Activated naive CD4-positive, alpha-beta T cell treated with anti-CD3 and anti-CD28 coated beads, Interleukin-2, amount 10 ng/mL, durations not matched to agents 7 days and 5 days (primary cell): Measurements from ENCODE around the gene PELO.
"Not testable (repeated sequence)": the region's sequence is repeated elsewhere in the genome, so short reads cannot be mapped to it uniquely, and the experiment has no call there.

Source experiments
- CTCF ChIA-PET: fragments of 350-600 bp; sonication (Branson Sonifier 250); formaldehyde crosslinking; loops from one replicate; lab custom pipeline; 2021; ENCODE audit warnings: antibody characterized with exemption; lab: Charles Lee
- DNase-seq: peaks from one replicate; pipeline ENCODE4 v3.0.0-alpha.2; 2020
- H3K27ac Mint-ChIP-seq: one replicate; pipeline ENCODE4 v1.8.0; 2021; ENCODE audit warnings: mild to moderate bottlenecking, moderate library complexity, mixed read lengths
- H3K27me3 Mint-ChIP-seq: one replicate; pipeline ENCODE4 v1.8.0; 2021; ENCODE audit warnings: mild to moderate bottlenecking, mixed read lengths
- H3K36me3 Mint-ChIP-seq: one replicate; pipeline ENCODE4 v1.8.0; 2021; ENCODE audit warnings: mixed read lengths
- H3K4me1 Mint-ChIP-seq: one replicate; pipeline ENCODE4 v1.8.0; 2021; ENCODE audit warnings: mixed read lengths
- H3K4me3 Mint-ChIP-seq: one replicate; pipeline ENCODE4 v1.8.0; 2021; ENCODE audit warnings: mild to moderate bottlenecking, moderate library complexity, mixed read lengths
- H3K9me3 Mint-ChIP-seq: one replicate; pipeline ENCODE4 v1.8.0; 2021; ENCODE audit warnings: mixed read lengths

PELO gene, protein sequence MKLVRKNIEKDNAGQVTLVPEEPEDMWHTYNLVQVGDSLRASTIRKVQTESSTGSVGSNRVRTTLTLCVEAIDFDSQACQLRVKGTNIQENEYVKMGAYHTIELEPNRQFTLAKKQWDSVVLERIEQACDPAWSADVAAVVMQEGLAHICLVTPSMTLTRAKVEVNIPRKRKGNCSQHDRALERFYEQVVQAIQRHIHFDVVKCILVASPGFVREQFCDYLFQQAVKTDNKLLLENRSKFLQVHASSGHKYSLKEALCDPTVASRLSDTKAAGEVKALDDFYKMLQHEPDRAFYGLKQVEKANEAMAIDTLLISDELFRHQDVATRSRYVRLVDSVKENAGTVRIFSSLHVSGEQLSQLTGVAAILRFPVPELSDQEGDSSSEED

DNA sequence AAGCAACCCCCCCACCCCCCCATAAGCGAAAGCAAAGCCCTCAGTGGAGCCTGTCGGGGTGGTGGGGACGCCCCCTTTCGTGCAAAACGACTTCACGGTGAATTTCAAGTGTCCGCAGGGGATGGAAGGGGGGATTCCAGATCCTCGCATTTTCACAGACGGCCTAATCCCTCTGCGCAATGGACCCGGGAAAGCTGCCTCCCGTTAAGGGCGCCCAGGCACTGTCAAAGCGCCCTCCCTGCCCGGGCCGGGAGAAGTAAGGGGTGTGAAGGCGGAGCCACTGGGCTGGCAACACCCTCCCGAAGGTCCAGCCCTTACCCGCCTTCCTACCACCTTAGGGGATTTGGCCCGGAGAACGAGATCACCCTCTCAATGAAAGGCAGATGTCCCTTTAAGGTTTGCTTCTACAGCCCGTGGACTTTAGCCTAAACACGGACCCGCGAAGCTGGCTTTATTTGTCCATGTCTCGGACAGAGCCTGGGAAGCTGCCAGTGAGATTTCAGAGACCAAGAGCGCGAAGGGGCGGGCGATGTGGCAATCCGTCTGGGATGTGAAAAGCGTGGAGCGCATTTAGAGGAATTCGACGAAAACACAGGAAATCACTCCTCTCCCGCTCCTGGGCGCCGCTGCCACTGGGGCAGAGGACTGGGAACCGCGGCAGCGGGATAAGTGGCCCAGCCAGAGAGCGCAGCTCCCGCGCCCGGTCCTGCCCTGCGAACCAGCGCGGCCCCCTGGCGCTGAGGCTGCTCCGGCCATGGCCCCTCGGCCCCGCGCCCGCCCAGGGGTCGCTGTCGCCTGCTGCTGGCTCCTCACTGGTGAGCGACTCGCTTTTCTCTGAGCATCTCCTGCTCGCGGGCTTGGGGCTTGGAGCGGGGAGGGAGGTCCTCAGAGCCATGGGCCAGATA is at the start of gene PELO, which contains the start of gene ITGA1:
PELO (plus strand) TSS at position 317 of the 905 bp plus-strand sequence. CDS start 12,479 bp downstream, outside the sequence.
ITGA1 (plus strand) TSS at position 317 of the 905 bp plus-strand sequence; CDS start at position 755, 438 bp downstream.
- DNase-seq: peak; percentile 54
- H3K36me3 Mint-ChIP-seq: no peaks in the 10 kb centered on the region
- peaks cover 30% of the 10 kb centered on the region for H3K27me3 Mint-ChIP-seq
- peaks cover 22% of the 10 kb centered on the region for H3K4me1 Mint-ChIP-seq
- peak within 1 kb of the TSS; percentile 78 for H3K4me3 Mint-ChIP-seq
- no peak within 1 kb of the TSS for H3K27ac Mint-ChIP-seq
- CTCF ChIA-PET: interaction anchor here (0.8 to 2.1 kb wide), 9 partner anchors 9 to 128 kb away, joined by 3 to 9 read pairs (median 4); no protein-coding TSS in a partner anchor
- H3K9me3 Mint-ChIP-seq: no peaks in the 10 kb centered on the region

GRCh38 chr5:52738095-52738506 is 49.6 kb upstream of the PELO start:
- peaks cover 21% of the 10 kb centered on the region for H3K4me1 Mint-ChIP-seq
- no peak overlapping the region for H3K27ac Mint-ChIP-seq
- H3K9me3 Mint-ChIP-seq: peaks cover 6% of the 10 kb centered on the region
- DNase-seq: no peak
- H3K36me3 Mint-ChIP-seq: peaks cover 3% of the 10 kb centered on the region
- CTCF ChIA-PET: interaction anchor here (0.5 to 1.4 kb wide), 2 partner anchors 11 to 375 kb away, joined by 3 to 4 read pairs; no protein-coding TSS in a partner anchor
- no peak overlapping the region for H3K4me3 Mint-ChIP-seq
- H3K27me3 Mint-ChIP-seq: no peaks in the 10 kb centered on the region

- peaks cover 40% of the 10 kb centered on the region for H3K4me1 Mint-ChIP-seq
- H3K27me3 Mint-ChIP-seq: no peaks in the 10 kb centered on the region
- H3K4me3 Mint-ChIP-seq: no peak overlapping the region
- peaks cover 2% of the 10 kb centered on the region for H3K36me3 Mint-ChIP-seq
- H3K27ac Mint-ChIP-seq: no peak overlapping the region
- no peak for DNase-seq
- H3K9me3 Mint-ChIP-seq: peaks cover 6% of the 10 kb centered on the region
- CTCF ChIA-PET: interaction anchor here (1.2 kb wide), 1 partner anchor 12 kb away, joined by 3 read pairs; no protein-coding TSS in a partner anchor
These were observed 47.7 kb upstream of the PELO start for GRCh38 chr5:52740007-52740406.

DNA sequence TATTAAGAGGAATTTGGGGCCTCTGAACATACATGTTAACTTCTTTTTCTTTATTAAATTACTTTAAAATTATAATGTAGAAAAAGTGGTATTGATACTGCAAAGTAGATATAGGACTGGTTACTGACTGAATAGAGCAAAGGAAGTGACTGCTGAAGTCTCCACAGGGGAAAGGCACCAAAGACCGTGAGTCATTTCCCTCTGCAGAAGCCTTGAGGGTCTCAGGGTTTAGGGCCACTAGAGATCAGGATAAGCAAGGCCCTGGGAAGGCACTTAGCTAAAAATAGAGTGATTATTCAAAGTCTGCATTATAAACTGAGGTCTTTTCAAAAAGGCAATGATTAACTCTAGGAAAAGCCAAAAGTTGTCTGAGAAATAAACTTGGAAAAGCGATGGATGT is 44.7 kb upstream of the PELO start:
- CTCF ChIA-PET: interaction anchor here (0.9 kb wide), 1 partner anchor 15 kb away, joined by 5 read pairs; no protein-coding TSS in a partner anchor
- H3K4me1 Mint-ChIP-seq: peaks cover 48% of the 10 kb centered on the region
- DNase-seq: no peak
- peak overlapping the region; percentile 75 for H3K27ac Mint-ChIP-seq
- peaks cover 4% of the 10 kb centered on the region for H3K36me3 Mint-ChIP-seq
- H3K27me3 Mint-ChIP-seq: peaks cover 4% of the 10 kb centered on the region
- no peak overlapping the region for H3K4me3 Mint-ChIP-seq
- H3K9me3 Mint-ChIP-seq: no peaks in the 10 kb centered on the region

DNA sequence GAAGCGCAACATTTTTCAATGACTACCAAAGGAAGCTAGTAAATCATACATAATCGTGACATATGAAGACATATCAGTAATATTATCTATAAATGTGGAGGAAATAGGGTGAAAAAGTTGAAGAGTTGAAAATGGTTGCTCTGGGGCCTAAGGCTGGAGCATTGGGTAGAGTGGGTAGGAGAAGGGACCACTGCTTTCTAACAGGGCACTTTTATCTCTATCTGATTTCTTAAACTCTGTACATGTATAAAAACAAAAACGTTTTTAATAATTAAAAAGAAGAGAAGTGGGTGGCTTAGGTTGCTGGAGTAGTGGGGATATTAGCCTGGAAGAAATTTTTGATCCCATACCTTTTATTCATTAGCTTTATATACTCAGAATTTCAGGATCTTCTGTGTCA is 44.2 kb upstream of the PELO start:
- Mint-ChIP-seq H3K27ac (peak overlapping the region; percentile 75), H3K4me1 (peaks cover 48% of the 10 kb centered on the region), H3K4me3 (no peak overlapping the region), H3K9me3 (no peaks in the 10 kb centered on the region), H3K27me3 (peaks cover 4% of the 10 kb centered on the region), H3K36me3 (peaks cover 4% of the 10 kb centered on the region)
- CTCF ChIA-PET: interaction anchor here (0.9 kb wide), 1 partner anchor 16 kb away, joined by 5 read pairs; no protein-coding TSS in a partner anchor
- no peak for DNase-seq

GRCh38 chr5:52743970-52744369 is 43.7 kb upstream of the PELO start:
- no peaks in the 10 kb centered on the region for H3K9me3 Mint-ChIP-seq
- peak; percentile 41 for DNase-seq
- CTCF ChIA-PET: no interaction called here
- H3K27ac Mint-ChIP-seq: peak overlapping the region; percentile 75
- no peak overlapping the region for H3K4me3 Mint-ChIP-seq
- peaks cover 4% of the 10 kb centered on the region for H3K36me3 Mint-ChIP-seq
- H3K27me3 Mint-ChIP-seq: peaks cover 4% of the 10 kb centered on the region
- peaks cover 52% of the 10 kb centered on the region for H3K4me1 Mint-ChIP-seq

DNA sequence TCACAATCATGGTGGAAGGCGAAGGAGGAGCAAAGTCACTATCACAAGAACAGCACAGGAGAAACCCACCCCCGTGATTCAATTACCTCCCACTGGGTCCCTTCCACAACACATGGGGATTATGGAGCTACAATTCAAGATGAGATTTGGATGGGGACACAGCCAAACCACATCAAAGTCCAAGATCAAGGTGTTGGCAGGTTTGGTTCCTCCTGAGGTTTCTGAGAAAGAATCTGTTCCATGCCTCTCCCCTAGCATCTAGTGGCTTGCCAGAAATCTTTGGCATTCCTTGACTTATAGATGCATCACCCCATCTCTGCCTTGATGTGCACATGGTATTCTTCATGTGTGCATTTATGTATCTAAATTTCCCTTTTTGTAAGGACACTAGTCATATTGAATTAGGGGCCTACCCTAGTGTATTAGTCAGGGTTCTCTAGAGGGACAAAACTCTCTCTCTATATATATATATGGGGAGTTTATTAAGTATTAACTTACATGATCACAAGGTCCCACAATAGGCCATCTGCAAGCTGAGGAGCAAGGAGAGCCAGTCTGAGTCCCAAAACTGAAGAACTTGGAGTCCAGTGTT is 42.8 kb upstream of the PELO start:
- H3K4me3 Mint-ChIP-seq, H3K9me3 Mint-ChIP-seq, CTCF ChIA-PET, H3K27me3 Mint-ChIP-seq, H3K36me3 Mint-ChIP-seq: not testable (repeated sequence)
- peaks cover 53% of the 10 kb centered on the region for H3K4me1 Mint-ChIP-seq
- peak; percentile 21 for DNase-seq
- peak overlapping the region; percentile 21 for H3K27ac Mint-ChIP-seq

DNA sequence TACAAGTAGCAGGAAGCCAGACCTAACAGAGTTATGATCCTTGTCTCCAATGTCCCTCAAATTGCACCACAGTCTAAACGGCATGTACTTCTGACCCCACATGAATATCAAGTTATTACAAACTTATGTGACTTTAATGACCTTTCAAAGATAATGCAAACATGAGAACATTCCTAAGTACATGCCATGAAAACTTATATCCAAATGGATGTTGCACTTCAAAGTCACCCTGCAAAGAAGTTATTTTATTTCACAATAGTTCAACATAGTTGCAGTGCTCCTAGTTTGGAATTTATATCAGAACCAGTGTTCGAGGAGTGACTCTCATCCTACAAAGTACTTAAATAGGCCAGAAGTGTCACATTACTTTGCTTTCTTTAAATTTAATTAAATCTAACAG is 41.2 kb upstream of the PELO start:
- H3K27me3 Mint-ChIP-seq: peaks cover 4% of the 10 kb centered on the region
- CTCF ChIA-PET: no interaction called here
- H3K4me3 Mint-ChIP-seq: no peak overlapping the region
- peaks cover 53% of the 10 kb centered on the region for H3K4me1 Mint-ChIP-seq
- H3K36me3 Mint-ChIP-seq: peaks cover 4% of the 10 kb centered on the region
- DNase-seq: no peak
- H3K27ac Mint-ChIP-seq: no peak overlapping the region
- H3K9me3 Mint-ChIP-seq: no peaks in the 10 kb centered on the region

DNA sequence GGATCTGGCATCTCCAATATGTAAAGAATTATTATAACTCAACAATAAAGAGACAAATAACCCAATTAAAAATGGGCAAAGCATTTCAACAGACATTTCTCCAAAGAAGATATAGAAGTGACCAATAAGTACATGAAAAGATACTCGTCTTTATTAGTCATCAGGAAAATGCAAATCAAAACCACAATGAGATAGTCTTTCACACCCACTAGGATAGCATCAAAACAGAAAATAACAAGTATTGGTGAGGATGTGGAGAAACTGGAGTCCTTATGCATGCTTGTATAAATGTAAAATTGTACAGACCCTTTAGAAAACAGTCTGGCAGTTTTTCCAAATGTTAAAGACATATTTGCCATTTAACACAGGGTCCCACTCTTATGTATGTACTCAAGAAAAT is 39.1 kb upstream of the PELO start:
- DNase-seq: no peak
- H3K27me3 Mint-ChIP-seq: peaks cover 4% of the 10 kb centered on the region
- H3K36me3 Mint-ChIP-seq: peaks cover 4% of the 10 kb centered on the region
- CTCF ChIA-PET: no interaction called here
- H3K27ac Mint-ChIP-seq: no peak overlapping the region
- H3K4me3 Mint-ChIP-seq: no peak overlapping the region
- H3K4me1 Mint-ChIP-seq: peaks cover 37% of the 10 kb centered on the region
- no peaks in the 10 kb centered on the region for H3K9me3 Mint-ChIP-seq

DNA sequence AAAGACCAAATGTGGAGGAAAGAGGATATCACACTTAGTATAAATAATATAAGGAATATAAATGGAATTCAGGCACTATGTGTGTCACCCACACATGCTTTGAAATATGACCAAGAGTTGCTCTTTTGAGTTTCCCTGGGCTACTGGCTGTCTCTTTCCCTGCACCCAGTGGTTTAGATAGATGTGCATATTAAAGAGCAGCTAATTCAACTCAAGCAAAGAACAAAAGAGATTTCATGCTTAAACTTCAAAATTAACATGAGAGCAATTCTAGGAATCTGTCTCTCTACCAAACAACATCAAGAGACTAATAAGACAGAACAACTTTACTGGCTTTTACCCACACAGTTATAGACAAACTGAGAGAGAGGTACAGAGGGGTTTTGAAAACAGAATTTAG is 38.0 kb upstream of the PELO start:
- H3K27me3 Mint-ChIP-seq: peaks cover 4% of the 10 kb centered on the region
- CTCF ChIA-PET: no interaction called here
- no peak for DNase-seq
- peaks cover 4% of the 10 kb centered on the region for H3K36me3 Mint-ChIP-seq
- H3K4me1 Mint-ChIP-seq: peaks cover 26% of the 10 kb centered on the region
- no peaks in the 10 kb centered on the region for H3K9me3 Mint-ChIP-seq
- no peak overlapping the region for H3K4me3 Mint-ChIP-seq
- H3K27ac Mint-ChIP-seq: no peak overlapping the region

DNA sequence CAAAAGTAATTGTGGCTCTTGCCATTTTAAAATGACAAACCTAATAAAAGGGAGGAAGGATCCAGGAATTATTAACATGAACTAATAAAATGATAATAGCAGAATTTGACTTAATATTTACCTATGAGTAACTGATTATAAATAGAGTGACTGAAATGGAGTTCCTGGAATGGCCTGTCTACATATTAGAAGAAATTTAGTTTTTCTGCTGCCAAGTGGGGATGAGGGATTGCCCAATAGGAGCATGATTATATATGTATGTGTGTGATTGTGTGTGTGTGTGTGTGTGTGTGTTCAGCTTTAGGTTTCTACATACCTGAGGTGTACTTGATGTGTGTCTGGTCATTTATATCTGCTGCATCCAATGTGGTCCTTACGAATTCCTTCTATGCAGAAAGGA is 36.6 kb upstream of the PELO start:
- CTCF ChIA-PET: no interaction called here
- no peak for DNase-seq
- no peaks in the 10 kb centered on the region for H3K36me3 Mint-ChIP-seq
- H3K9me3 Mint-ChIP-seq: no peaks in the 10 kb centered on the region
- H3K27ac Mint-ChIP-seq: no peak overlapping the region
- peaks cover 4% of the 10 kb centered on the region for H3K27me3 Mint-ChIP-seq
- no peak overlapping the region for H3K4me3 Mint-ChIP-seq
- peaks cover 15% of the 10 kb centered on the region for H3K4me1 Mint-ChIP-seq

GRCh38 chr5:52754051-52754450 is 33.7 kb upstream of the PELO start:
- no peaks in the 10 kb centered on the region for H3K27me3 Mint-ChIP-seq
- H3K4me3 Mint-ChIP-seq: no peak overlapping the region
- H3K4me1 Mint-ChIP-seq: peaks cover 3% of the 10 kb centered on the region
- CTCF ChIA-PET: interaction anchor here (0.6 kb wide), 1 partner anchor 345 kb away, joined by 3 read pairs; no protein-coding TSS in a partner anchor
- no peaks in the 10 kb centered on the region for H3K36me3 Mint-ChIP-seq
- no peak overlapping the region for H3K27ac Mint-ChIP-seq
- DNase-seq: no peak
- H3K9me3 Mint-ChIP-seq: no peaks in the 10 kb centered on the region

GRCh38 chr5:52757527-52757926 is 30.2 kb upstream of the PELO start:
- Mint-ChIP-seq H3K4me3 (no peak overlapping the region), H3K4me1 (no peaks in the 10 kb centered on the region), H3K9me3 (peaks cover 2% of the 10 kb centered on the region), H3K36me3 (no peaks in the 10 kb centered on the region), H3K27me3 (no peaks in the 10 kb centered on the region), H3K27ac (no peak overlapping the region)
- CTCF ChIA-PET: no interaction called here
- no peak for DNase-seq

DNA sequence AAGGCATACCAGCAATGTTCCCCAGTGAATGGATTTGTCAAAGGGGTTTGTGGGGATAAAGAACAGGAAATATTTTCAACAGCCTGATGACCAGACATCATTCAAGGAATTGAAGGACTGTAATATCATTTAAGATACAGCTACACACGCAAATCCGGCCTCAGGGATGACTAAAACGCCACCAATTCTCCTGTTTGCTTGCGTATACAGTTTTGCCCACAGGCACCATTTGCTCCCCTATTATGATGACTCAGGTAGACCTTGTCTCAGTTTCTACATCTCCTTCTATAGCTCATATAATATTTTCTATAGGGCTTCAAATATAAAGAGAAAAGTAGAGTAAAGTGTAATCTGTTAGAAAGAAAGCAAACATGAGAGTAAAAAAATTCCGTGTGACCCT is 29.7 kb upstream of the PELO start:
- H3K27me3 Mint-ChIP-seq: no peaks in the 10 kb centered on the region
- H3K27ac Mint-ChIP-seq: no peak overlapping the region
- no peak for DNase-seq
- no peaks in the 10 kb centered on the region for H3K36me3 Mint-ChIP-seq
- H3K4me3 Mint-ChIP-seq: no peak overlapping the region
- no peaks in the 10 kb centered on the region for H3K4me1 Mint-ChIP-seq
- CTCF ChIA-PET: no interaction called here
- peaks cover 2% of the 10 kb centered on the region for H3K9me3 Mint-ChIP-seq
